IMR-90 (cell line): Measurements from ENCODE around the gene PDE8B. TPM values are rescaled to one million over a fixed set of nuclear protein-coding genes. Genes with fewer than 3 reads are reported as not detected.

Experiments used
- ATAC-seq: fragments of 200-7000 bp; cut with Tn5 transposase; 2 replicates; pipeline ENCODE4 v1.9.1; 2020; ENCODE audit warnings: low read depth, mild to moderate bottlenecking, moderate library complexity
- BruUV-seq: library from RNA; stranded (reverse); fragments of 400-500 nt; replicated peaks from 2 replicates; lab custom pipeline; 2021; lab: Mats Ljungman, UMichigan
- CTCF ChIA-PET: fragments of 300-600 bp; formaldehyde crosslinking; extraction: SDS; loops from one replicate; lab custom pipeline; 2021; ENCODE audit warnings: antibody characterized with exemption; lab: Yijun Ruan, JAX
- POLR2A ChIA-PET: fragments of 300-600 bp; sonication (Branson Sonifier 250); formaldehyde crosslinking; loops from one replicate; lab custom pipeline; 2022; ENCODE audit warnings: antibody characterized with exemption; ENCODE audit not compliant: unreplicated experiment; lab: Charles Lee
- DNase-seq: peaks from one replicate; pipeline ENCODE4 v3.0.0; 2013
- H2AFZ ChIP-seq: replicated peaks from 2 replicates; pipeline ENCODE3; 2013; ENCODE audit warnings: low read length, mild to moderate bottlenecking; ENCODE audit not compliant: poor library complexity
- H2AK5ac ChIP-seq: 2 replicates; pipeline ENCODE4 v1.6.1; 2013; ENCODE audit warnings: low read depth, low read length, inconsistent platforms
- H2AK9ac ChIP-seq: replicated peaks from 2 replicates; pipeline ENCODE3; 2013; ENCODE audit warnings: mild to moderate bottlenecking, low read depth, low read length, moderate library complexity; ENCODE audit not compliant: poor library complexity
- H2BK120ac ChIP-seq: 2 replicates; pipeline ENCODE4 v1.6.1; 2013; ENCODE audit warnings: low read depth, low read length, inconsistent platforms
- H2BK15ac ChIP-seq: 3 replicates; pipeline ENCODE4 v1.6.1; 2013; ENCODE audit warnings: low read depth, low read length, inconsistent platforms
- H2BK20ac ChIP-seq: 2 replicates; pipeline ENCODE4 v1.6.1; 2013; ENCODE audit warnings: low read depth, mild to moderate bottlenecking, inconsistent platforms, low read length, moderate library complexity
- H2BK5ac ChIP-seq: 2 replicates; pipeline ENCODE4 v1.6.1; 2013; ENCODE audit warnings: mild to moderate bottlenecking, low read depth, low read length, inconsistent platforms; ENCODE audit not compliant: poor library complexity, severe bottlenecking
- H3K14ac ChIP-seq: replicated peaks from 2 replicates; pipeline ENCODE4 v1.6.1; 2013; ENCODE audit warnings: low read depth, low read length, inconsistent platforms
- H3K18ac ChIP-seq: 2 replicates; pipeline ENCODE4 v1.6.1; 2013; ENCODE audit warnings: low read depth, low read length, control low read depth
- H3K23ac ChIP-seq: 2 replicates; pipeline ENCODE4 v1.6.1; 2013; ENCODE audit warnings: low read depth, low read length, inconsistent platforms
- H3K27ac ChIP-seq: 2 replicates; pipeline ENCODE4 v1.5.1; 2013; ENCODE audit warnings: mild to moderate bottlenecking, control low read depth, low read length; ENCODE audit not compliant: insufficient read depth
- H3K27me3 ChIP-seq: 2 replicates; pipeline ENCODE4 v1.6.1; 2013; ENCODE audit warnings: low read length; ENCODE audit not compliant: control insufficient read depth, insufficient read depth
- H3K36me3 ChIP-seq: 2 replicates; pipeline ENCODE4 v1.6.1; 2013; ENCODE audit warnings: low read length, mixed read lengths; ENCODE audit not compliant: control insufficient read depth, insufficient read depth
- H3K4ac ChIP-seq: 2 replicates; pipeline ENCODE4 v1.6.1; 2013; ENCODE audit warnings: low read depth, low read length, inconsistent platforms
- H3K4me1 ChIP-seq: 2 replicates; pipeline ENCODE4 v1.6.1; 2013; ENCODE audit warnings: low read length, mixed read lengths; ENCODE audit not compliant: control insufficient read depth, insufficient read depth
- H3K4me2 ChIP-seq: 2 replicates; pipeline ENCODE4 v1.6.1; 2013; ENCODE audit warnings: low read depth, mild to moderate bottlenecking, control low read depth, low read length, moderate library complexity
- H3K4me3 ChIP-seq: 2 replicates; pipeline ENCODE4 v1.5.1; 2013; ENCODE audit warnings: low read depth, mild to moderate bottlenecking, control low read depth, low read length, moderate library complexity; ENCODE audit not compliant: insufficient read depth
- H3K56ac ChIP-seq: 2 replicates; pipeline ENCODE4 v1.6.1; 2013; ENCODE audit warnings: low read length, inconsistent platforms; ENCODE audit not compliant: insufficient read depth; ENCODE audit errors: extremely low read depth
- H3K79me1 ChIP-seq, 2 experiments: 2 replicates each; pipeline ENCODE4 v1.6.1; 2013; ENCODE audit warnings: low read length in 2 of 2, inconsistent platforms in 1 of 2, low read depth in 1 of 2
- H3K9ac ChIP-seq: 2 replicates; pipeline ENCODE4 v1.6.1; 2013; ENCODE audit warnings: low read depth, low read length, control low read depth
- H3K9me1 ChIP-seq: 2 replicates; pipeline ENCODE4 v1.6.1; 2013; ENCODE audit warnings: low read length, inconsistent platforms; ENCODE audit not compliant: insufficient read depth
- H3K9me3 ChIP-seq: 2 replicates; pipeline ENCODE4 v1.6.1; 2013; ENCODE audit warnings: low read length; ENCODE audit not compliant: control insufficient read depth, insufficient read depth
- H4K20me1 ChIP-seq: 2 replicates; pipeline ENCODE4 v1.6.1; 2013; ENCODE audit warnings: low read length, inconsistent platforms; ENCODE audit not compliant: insufficient read depth
- H4K5ac ChIP-seq: 2 replicates; pipeline ENCODE4 v1.6.1; 2013; ENCODE audit warnings: mild to moderate bottlenecking, low read depth, low read length, control low read depth
- H4K8ac ChIP-seq, 2 experiments: 2 replicates each; pipeline ENCODE4 v1.6.1; 2013; ENCODE audit warnings: low read depth in 2 of 2, low read length in 2 of 2, control low read depth in 1 of 2, inconsistent platforms in 1 of 2
- H4K91ac ChIP-seq: 2 replicates; pipeline ENCODE4 v1.6.1; 2013; ENCODE audit warnings: low read depth, low read length, inconsistent platforms; ENCODE audit not compliant: insufficient read depth
- BHLHE40 ChIP-seq: fragments of 150-350 bp; IDR thresholded peaks from 2 replicates; pipeline ENCODE4 v1.6.1; 2016; ENCODE audit warnings: mild to moderate bottlenecking, low read depth, low read length
- ELK1 ChIP-seq: fragments of 150-350 bp; IDR thresholded peaks from 2 replicates; pipeline ENCODE4 v1.6.1; 2016; ENCODE audit warnings: low read depth, mild to moderate bottlenecking, low read length, moderate library complexity, borderline replicate concordance
- FOS ChIP-seq: fragments of 150-350 bp; IDR thresholded peaks from 2 replicates; pipeline ENCODE4 v1.6.1; 2016; ENCODE audit warnings: low read depth, low read length
- MAFK ChIP-seq: IDR thresholded peaks from 2 replicates; pipeline ENCODE4 v1.6.1; 2012; ENCODE audit warnings: low read depth, low read length, improper control_type of control experiment
- NFE2L2 ChIP-seq: fragments of 150-350 bp; IDR thresholded peaks from 2 replicates; pipeline ENCODE4 v1.6.1; 2016; ENCODE audit warnings: low read depth, mild to moderate bottlenecking, low read length
- POLR2A ChIP-seq: IDR thresholded peaks from 2 replicates; pipeline ENCODE4 v1.6.1; 2012; ENCODE audit warnings: mild to moderate bottlenecking, low read depth, low read length
- RCOR1 ChIP-seq: IDR thresholded peaks from 2 replicates; pipeline ENCODE4 v1.6.1; 2012; ENCODE audit warnings: mild to moderate bottlenecking, low read length, improper control_type of control experiment; ENCODE audit not compliant: insufficient replicate concordance
- SMC3 ChIP-seq: fragments of 150-350 bp; IDR thresholded peaks from 2 replicates; pipeline ENCODE4 v1.6.1; 2016; ENCODE audit warnings: low read depth, mild to moderate bottlenecking, antibody characterized with exemption, low read length, moderate library complexity
- WGBS, 2 experiments: methylation state at CpG; one replicate each; pipeline versions ENCODE4 v1.1.5 to v1.1.7; 2013; ENCODE audit warnings: missing lambda C conversion rate in 2 of 2; ENCODE audit not compliant: insufficient read length in 1 of 2; ENCODE audit errors: extremely low coverage in 2 of 2; 5-methylcytosine and 5-hydroxymethylcytosine counted together
- dilution Hi-C: fragments of 300-500 bp; cut with HindIII; formaldehyde crosslinking; loops from one replicate; pipeline ENCODE4 v1.14.3; 2018; ENCODE audit warnings: low sequenced_read_pairs; ENCODE audit not compliant: unreplicated experiment
- in situ Hi-C: fragments of 300-500 bp; cut with MboI; formaldehyde crosslinking; loops from 3 replicates; pipeline ENCODE4 v1.14.3; 2019; ENCODE audit warnings: low sequenced_read_pairs, inconsistent platforms, mixed read lengths
- intact Hi-C: fragments of 100-400 bp; cut with micrococcal nuclease; formaldehyde crosslinking; loops from 2 replicates; pipeline ENCODE4 v1.10.0; 2022
- polyA plus RNA-seq, 3 experiments: library from polyadenylated mRNA; depleted of rRNA; stranded (reverse); fragments of >200 nt; gene quantifications; 2 replicates each; pipeline ENCODE4 v1.2.3, GENCODE V29; 2012; ENCODE audit warnings: low replicate concordance in 1 of 3
- total RNA-seq: library from RNA; depleted of rRNA; stranded (reverse); fragments of >200 nt; gene quantifications from 2 replicates; pipeline ENCODE4 v1.2.3, GENCODE V29; 2012

PDE8B gene
- total and polyA plus RNA-seq, 2 of the 4 experiments (the other 2 are of a cell fraction), result under 0.01 to 0.03 TPM

- TF ChIP-seq SMC3, result no peak
- no peak for TF ChIP-seq MAFK
- TF ChIP-seq FOS, result no peak
- TF ChIP-seq POLR2A, result no peak
These were observed 74.9 kb downstream of the PDE8B start (continued) for GRCh38 chr5:77285251-77285841.

- Histone ChIP-seq H4K8ac (peak overlapping the region; percentile 67 to 79; a peak in 3 of 4 replicates), H3K4me2 (peak overlapping the region; percentile 54), H2BK15ac (peak overlapping the region; percentile 71; the same call in 2 of the 3 replicates), H3K27me3 (no peaks in the 10 kb centered on the region), H4K91ac (peak overlapping the region; percentile 83), H3K18ac (peak overlapping the region; percentile 78), H2BK20ac (peak overlapping the region; percentile 95), H2BK5ac (peak overlapping the region; percentile 95), H3K4me3 (no peak overlapping the region), H3K9me3 (no peaks in the 10 kb centered on the region), H4K5ac (peak overlapping the region; percentile 49), H3K56ac (peak overlapping the region; percentile 70), H3K79me1 (no peaks in the 10 kb centered on the region), H3K4me1 (peaks cover 7% of the 10 kb centered on the region), H3K27ac (peak overlapping the region; percentile 79), H3K14ac (peak overlapping the region; percentile 74), H3K9me1 (no peaks in the 10 kb centered on the region), H2AFZ (peak overlapping the region; percentile 58), H3K4ac (peak overlapping the region; percentile 93), H2AK9ac (peak overlapping the region; percentile 83), H2BK120ac (peak overlapping the region; percentile 96), H3K9ac (peak overlapping the region; percentile 36; the same call in 1 of the 2 replicates), H3K36me3 (no peaks in the 10 kb centered on the region), H4K20me1 (no peaks in the 10 kb centered on the region), H3K23ac (peak overlapping the region; percentile 65; the same call in 1 of the 2 replicates), H2AK5ac (peak overlapping the region; percentile 89)
- ChIA-PET POLR2A (no interaction called here), CTCF (interaction anchor here (1.0 to 1.1 kb wide), 2 partner anchors 10 to 150 kb away, joined by 3 to 6 read pairs; no protein-coding TSS in a partner anchor)
- BruUV-seq, result no TSS peak
- ATAC-seq (peak; percentile 97), DNase-seq (peak; percentile 68)
- intact Hi-C loops, result loop anchor here (10.0 kb wide), 1 partner anchor 143 kb away; no protein-coding TSS in a partner anchor
- TF ChIP-seq RCOR1, result no peak
- TF ChIP-seq ELK1, result no peak
- no peak for TF ChIP-seq POLR2A
- no peak for TF ChIP-seq NFE2L2
- no peak for TF ChIP-seq BHLHE40
- in situ Hi-C loops, result no loop called here
- no CpG with 5 or more reads among the region's 3 CpGs for WGBS, 2 experiments
- dilution Hi-C loops, result no loop called here
These were observed 81.7 kb downstream of the PDE8B start for GRCh38 chr5:77292026-77292757.
